ENCODE results near the gene SLC25A47. TPM values are rescaled to one million over a fixed set of nuclear protein-coding genes. Genes with fewer than 3 reads are reported as not detected.

Gene SLC25A47
- polyA plus RNA-seq, 3 donors: not detected

- 98% methylated on average over 6 of the region's 6 CpGs for WGBS (ENCODE audit: insufficient coverage)
- H3K9ac ChIP-seq (ENCODE audit: insufficient read depth, low read length, poor library complexity, severe bottlenecking): no peak overlapping the region
- Mint-ChIP-seq H3K27me3 (ENCODE audit: low read depth in 3 of 3) (peaks cover 0 to 2% (median 1%) of the 10 kb centered on the region in 3 donors), H3K9me3 (no peaks in the 10 kb centered on the region), H3K27ac (peak overlapping the region in 2 of 7 donors; percentile 12 to 23), H3K4me3 (no peak overlapping the region), H3K4me1 (peaks cover 49% of the 10 kb centered on the region), H3K36me3 (peaks cover 17 to 21% of the 10 kb centered on the region in 2 donors)
- TF ChIP-seq CTCF (IDR thresholded peaks at IDR 0.05): no peak
- no peaks in the 10 kb centered on the region for H3K27me3 ChIP-seq (ENCODE audit: control insufficient read depth in 2 of 2, insufficient read depth in 2 of 2, low read length in 2 of 2)
- H3K4me3 ChIP-seq (replicated peaks in 1 of 3; ENCODE audit: low read depth in 2 of 3, low read length in 3 of 3): no peak overlapping the region
- no peaks in the 10 kb centered on the region for H3K9me3 ChIP-seq (replicated peaks in 1 of 2; ENCODE audit: control insufficient read depth in 1 of 2, insufficient read depth in 1 of 2, low read length in 2 of 2)
- intact Hi-C loops (cut with micrococcal nuclease): no loop called here
- no peak overlapping the region for H2AFZ ChIP-seq (ENCODE audit: insufficient read depth, low read depth, low read length, poor library complexity, severe bottlenecking)
- H3K27ac ChIP-seq (ENCODE audit: low read depth in 1 of 2, low read length in 2 of 2): no peak overlapping the region
- H3K79me2 ChIP-seq (ENCODE audit: insufficient read depth, low read length): peaks cover 9% of the 10 kb centered on the region
- no peak overlapping the region for H3K4me2 ChIP-seq (replicated peaks; ENCODE audit: extremely low read depth, low read length, poor library complexity, severe bottlenecking)
- H3K4me1 ChIP-seq (ENCODE audit: control insufficient read depth in 1 of 2, insufficient read depth in 2 of 2, low read length in 2 of 2): peaks cover 39 to 41% of the 10 kb centered on the region in 2 donors
- peaks cover 8% of the 10 kb centered on the region for H4K20me1 ChIP-seq (ENCODE audit: insufficient read depth, low read length)
- no peak for DNase-seq
- no peaks in the 10 kb centered on the region for H3K36me3 ChIP-seq (replicated peaks in 1 of 2; ENCODE audit: control insufficient read depth in 1 of 2, insufficient read depth in 2 of 2, low read length in 2 of 2)
These were observed 23.9 kb upstream of the SLC25A47 start for GRCh38 chr14:100299238-100299560.

- intact Hi-C loops (cut with micrococcal nuclease): no loop called here
- no peaks in the 10 kb centered on the region for H3K36me3 ChIP-seq (replicated peaks in 1 of 2; ENCODE audit: control insufficient read depth in 1 of 2, insufficient read depth in 2 of 2, low read length in 2 of 2)
- no peaks in the 10 kb centered on the region for H3K27me3 ChIP-seq (ENCODE audit: control insufficient read depth in 2 of 2, insufficient read depth in 2 of 2, low read length in 2 of 2)
- H3K9me3 ChIP-seq (replicated peaks in 1 of 2; ENCODE audit: control insufficient read depth in 1 of 2, insufficient read depth in 1 of 2, low read length in 2 of 2): no peaks in the 10 kb centered on the region
- Mint-ChIP-seq H3K4me3 (no peak overlapping the region), H3K4me1 (peaks cover 40% of the 10 kb centered on the region), H3K36me3 (peaks cover 15 to 17% of the 10 kb centered on the region in 2 donors), H3K27me3 (ENCODE audit: low read depth in 3 of 3) (peaks cover 7 to 9% (median 9%) of the 10 kb centered on the region in 3 donors), H3K27ac (no peak overlapping the region), H3K9me3 (peaks cover 0 to 4% (median 0%) of the 10 kb centered on the region in 7 donors)
- H2AFZ ChIP-seq (ENCODE audit: insufficient read depth, low read depth, low read length, poor library complexity, severe bottlenecking): no peak overlapping the region
- TF ChIP-seq CTCF (IDR thresholded peaks at IDR 0.05): no peak
- no peak overlapping the region for H3K9ac ChIP-seq (ENCODE audit: insufficient read depth, low read length, poor library complexity, severe bottlenecking)
- H3K4me1 ChIP-seq (ENCODE audit: control insufficient read depth in 1 of 2, insufficient read depth in 2 of 2, low read length in 2 of 2): peaks cover 32 to 44% of the 10 kb centered on the region in 2 donors
- 89% methylated on average over 1 of the region's 2 CpGs for WGBS (ENCODE audit: insufficient coverage)
- H3K79me2 ChIP-seq (ENCODE audit: insufficient read depth, low read length): peaks cover 31% of the 10 kb centered on the region
- H3K4me3 ChIP-seq (replicated peaks in 1 of 3; ENCODE audit: low read depth in 2 of 3, low read length in 3 of 3): no peak overlapping the region
- no peak for DNase-seq
- H3K4me2 ChIP-seq (replicated peaks; ENCODE audit: extremely low read depth, low read length, poor library complexity, severe bottlenecking): no peak overlapping the region
- H4K20me1 ChIP-seq (ENCODE audit: insufficient read depth, low read length): peaks cover 17% of the 10 kb centered on the region
- no peak overlapping the region for H3K27ac ChIP-seq (ENCODE audit: low read depth in 1 of 2, low read length in 2 of 2)
These were observed 20.5 kb upstream of the SLC25A47 start for GRCh38 chr14:100302616-100303015.
